Measurements from ENCODE around the gene EVA1A. TPM values are rescaled to one million over a fixed set of nuclear protein-coding genes. Genes with fewer than 3 reads are reported as not detected.

The EVA1A gene
- total RNA-seq, 4 donors from 2014 or later: 0.16 to 2.4 (median 0.82) TPM

GRCh38 chr2:75605770-75606529 lies 45.2 kb upstream of the EVA1A start:
- intact Hi-C loops (cut with DNase I; ENCODE audit: low total_unique reads): loop anchor here (2.0 to 5.0 kb wide), 2 partner anchors 139 to 689 kb away; no protein-coding TSS in a partner anchor
- H3K4me1 ChIP-seq: peaks cover 0 to 6% of the 10 kb centered on the region in 2 donors
- H3K4me3 ChIP-seq: no peak overlapping the region
- no peak for TF ChIP-seq POLR2A (IDR thresholded peaks at IDR 0.05)
- no peak for TF ChIP-seq CTCF (IDR thresholded peaks at IDR 0.05 in 4 of 5, conservative IDR thresholded peaks at IDR 0.05 in 1 of 5)
- no peaks in the 10 kb centered on the region for H3K36me3 ChIP-seq
- ATAC-seq: no peak
- H3K9me3 ChIP-seq: no peaks in the 10 kb centered on the region
- in situ Hi-C loops (cut with MboI; ENCODE audit: low sequenced_read_pairs in 4 of 4): loop anchor here (10.0 to 25.0 kb wide), 5 partner anchors 141 to 919 kb away; no protein-coding TSS in a partner anchor
- peaks cover 5 to 17% (median 7%) of the 10 kb centered on the region in 3 donors for H3K27me3 ChIP-seq
- H3K27ac ChIP-seq: no peak overlapping the region
- DNase-seq: no peak

GRCh38 chr2:75604484-75604883 lies 43.7 kb upstream of the EVA1A start:
- Histone ChIP-seq H3K4me1 (peaks cover 0 to 6% of the 10 kb centered on the region in 2 donors), H3K9me3 (no peaks in the 10 kb centered on the region), H3K27ac (no peak overlapping the region), H3K27me3 (peaks cover 5 to 17% (median 7%) of the 10 kb centered on the region in 3 donors), H3K4me3 (no peak overlapping the region), H3K36me3 (no peaks in the 10 kb centered on the region)
- TF ChIP-seq POLR2A (IDR thresholded peaks at IDR 0.05) (no peak), CTCF (IDR thresholded peaks at IDR 0.05 in 4 of 5, conservative IDR thresholded peaks at IDR 0.05 in 1 of 5) (no peak)
- in situ Hi-C loops (cut with MboI; ENCODE audit: low sequenced_read_pairs in 4 of 4) (loop anchor here (10.0 to 25.0 kb wide), 5 partner anchors 140 to 917 kb away; no protein-coding TSS in a partner anchor), intact Hi-C loops (cut with DNase I; ENCODE audit: low total_unique reads) (no loop called here)
- no peak for DNase-seq
- ATAC-seq: no peak

- intact Hi-C loops (cut with DNase I; ENCODE audit: low total_unique reads) (no loop called here), in situ Hi-C loops (cut with MboI; ENCODE audit: low sequenced_read_pairs in 4 of 4) (loop anchor here (10.0 to 25.0 kb wide), 5 partner anchors 139 to 916 kb away; no protein-coding TSS in a partner anchor)
- TF ChIP-seq POLR2A (IDR thresholded peaks at IDR 0.05) (no peak), CTCF (IDR thresholded peaks at IDR 0.05 in 4 of 5, conservative IDR thresholded peaks at IDR 0.05 in 1 of 5) (no peak)
- Histone ChIP-seq H3K9me3 (no peaks in the 10 kb centered on the region), H3K4me3 (no peak overlapping the region), H3K27ac (no peak overlapping the region), H3K4me1 (peaks cover 0 to under 1% of the 10 kb centered on the region in 2 donors), H3K27me3 (peaks cover 5 to 10% (median 7%) of the 10 kb centered on the region in 3 donors), H3K36me3 (no peaks in the 10 kb centered on the region)
- DNase-seq (no peak), ATAC-seq (no peak)
Measured at GRCh38 chr2:75603477-75603876, 42.7 kb upstream of the EVA1A start.

- no peak overlapping the region for H3K27ac ChIP-seq
- in situ Hi-C loops (cut with MboI; ENCODE audit: low sequenced_read_pairs in 4 of 4): loop anchor here (10.0 to 25.0 kb wide), 5 partner anchors 138 to 916 kb away; no protein-coding TSS in a partner anchor
- no peaks in the 10 kb centered on the region for H3K36me3 ChIP-seq
- peaks cover 3 to 6% (median 6%) of the 10 kb centered on the region in 3 donors for H3K27me3 ChIP-seq
- H3K4me1 ChIP-seq: no peaks in the 10 kb centered on the region
- ATAC-seq (no peak), DNase-seq (no peak)
- H3K4me3 ChIP-seq: no peak overlapping the region
- intact Hi-C loops (cut with DNase I; ENCODE audit: low total_unique reads): no loop called here
- no peaks in the 10 kb centered on the region for H3K9me3 ChIP-seq
- no peak for TF ChIP-seq POLR2A (IDR thresholded peaks at IDR 0.05)
- TF ChIP-seq CTCF (IDR thresholded peaks at IDR 0.05 in 4 of 5, conservative IDR thresholded peaks at IDR 0.05 in 1 of 5): no peak
Measured at GRCh38 chr2:75602724-75603342, 42.1 kb upstream of the EVA1A start.
